Spleen (tissue), 7 donors: ENCODE results near the gene CXCL3.

Source experiments
- POLR2A ChIP-seq, 3 donors: fragments of 450-650 bp; IDR thresholded peaks; one replicate each; pipeline ENCODE4 v1.5.1; 2017; ENCODE audit warnings: antibody characterized with exemption in 3 of 3, mild to moderate bottlenecking in 1 of 3
- TF ChIP-seq, protein P1 (sequence below), 11 experiments: fragments of 200-600 bp in 7 of 11; fragments of 450-650 bp in 4 of 11; sonication (generic) in 4 of 11; IDR thresholded peaks in 8 of 11; conservative IDR thresholded peaks in 3 of 11; 1 replicate in 7 of 11; 2 replicates in 4 of 11; pipeline versions ENCODE4 v1.4.0 to v1.8.0; 2016 to 2021; ENCODE audit warnings: antibody characterized with exemption in 11 of 11, inconsistent platforms in 4 of 11, mild to moderate bottlenecking in 1 of 11
- donor health status: DM: no; HTN: no; CAD: no; lungs with moderate emphysema.
- donor health status: DM: no; HTN: no; CAD: no.
- donor health status: DM: no; HTN: no; CAD: no.

DNA sequence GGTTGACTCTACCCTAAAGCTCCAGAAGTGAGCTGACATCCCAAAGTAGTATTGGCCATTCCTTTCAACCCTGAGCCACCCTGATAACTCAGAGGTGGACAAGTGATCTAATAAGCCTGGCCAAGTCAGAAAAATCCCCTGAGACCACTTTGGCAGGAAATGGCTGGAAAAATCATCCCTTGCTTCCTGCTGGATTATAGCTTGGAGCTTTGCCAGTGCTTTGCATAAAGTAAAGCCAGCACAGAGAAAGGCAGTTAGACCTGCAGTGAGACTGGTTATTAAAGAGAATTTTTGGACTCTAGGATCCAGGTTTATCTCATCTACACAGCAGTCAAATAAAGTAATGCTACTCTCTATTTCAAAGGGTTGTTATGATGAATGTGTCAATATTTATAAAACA lies 6.4 kb downstream of the CXCL3 start:
- TF ChIP-seq, protein P1, sequence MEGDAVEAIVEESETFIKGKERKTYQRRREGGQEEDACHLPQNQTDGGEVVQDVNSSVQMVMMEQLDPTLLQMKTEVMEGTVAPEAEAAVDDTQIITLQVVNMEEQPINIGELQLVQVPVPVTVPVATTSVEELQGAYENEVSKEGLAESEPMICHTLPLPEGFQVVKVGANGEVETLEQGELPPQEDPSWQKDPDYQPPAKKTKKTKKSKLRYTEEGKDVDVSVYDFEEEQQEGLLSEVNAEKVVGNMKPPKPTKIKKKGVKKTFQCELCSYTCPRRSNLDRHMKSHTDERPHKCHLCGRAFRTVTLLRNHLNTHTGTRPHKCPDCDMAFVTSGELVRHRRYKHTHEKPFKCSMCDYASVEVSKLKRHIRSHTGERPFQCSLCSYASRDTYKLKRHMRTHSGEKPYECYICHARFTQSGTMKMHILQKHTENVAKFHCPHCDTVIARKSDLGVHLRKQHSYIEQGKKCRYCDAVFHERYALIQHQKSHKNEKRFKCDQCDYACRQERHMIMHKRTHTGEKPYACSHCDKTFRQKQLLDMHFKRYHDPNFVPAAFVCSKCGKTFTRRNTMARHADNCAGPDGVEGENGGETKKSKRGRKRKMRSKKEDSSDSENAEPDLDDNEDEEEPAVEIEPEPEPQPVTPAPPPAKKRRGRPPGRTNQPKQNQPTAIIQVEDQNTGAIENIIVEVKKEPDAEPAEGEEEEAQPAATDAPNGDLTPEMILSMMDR (IDR thresholded peaks at IDR 0.05 in 8 of 11, conservative IDR thresholded peaks at IDR 0.05 in 3 of 11), result no peak
- TF ChIP-seq POLR2A (IDR thresholded peaks at IDR 0.05), result no peak
